GM19025 (cell line): ENCODE results near the gene MYO1G.

Experiments
- ATAC-seq: cut with Tn5 transposase; IDR thresholded peaks from one replicate; pipeline ENCODE4 v1.9.1; 2021; ENCODE audit warnings: mild to moderate bottlenecking, low read depth, moderate library complexity; ENCODE audit not compliant: unreplicated experiment

Gene MYO1G

GRCh38 chr7:44969049-44969700, 9.6 kb downstream of the MYO1G start:
- ATAC-seq, result no peak

- no peak for ATAC-seq
These were observed 11.0 kb downstream of the MYO1G start for GRCh38 chr7:44967571-44968446.

GRCh38 chr7:44966731-44967538, 11.9 kb downstream of the MYO1G start:
- no peak for ATAC-seq

GRCh38 chr7:44965937-44966730, 12.7 kb downstream of the MYO1G start:
- ATAC-seq, result no peak

- no peak for ATAC-seq
These were observed 13.3 kb downstream of the MYO1G start for GRCh38 chr7:44965441-44965903.

GRCh38 chr7:44964831-44965440, 13.9 kb downstream of the MYO1G start:
- ATAC-seq, result no peak

- no peak for ATAC-seq
These were observed 14.4 kb downstream of the MYO1G start for GRCh38 chr7:44964384-44964830.

GRCh38 chr7:44963364-44964290, 15.2 kb downstream of the MYO1G start:
- no peak for ATAC-seq

- ATAC-seq, result no peak
These were observed 16.1 kb downstream of the MYO1G start for GRCh38 chr7:44962483-44963251.

- ATAC-seq, result no peak
These were observed 16.9 kb downstream of the MYO1G start for GRCh38 chr7:44961844-44962482.

- no peak for ATAC-seq
These were observed 18.7 kb downstream of the MYO1G start for GRCh38 chr7:44960011-44960580.

- no peak for ATAC-seq
These were observed 19.3 kb downstream of the MYO1G start for GRCh38 chr7:44959433-44959951.

GRCh38 chr7:44958645-44959344, 20.0 kb downstream of the MYO1G start:
- no peak for ATAC-seq

GRCh38 chr7:44956157-44956766, 22.6 kb downstream of the MYO1G start:
- ATAC-seq, result no peak

GRCh38 chr7:44955733-44956132, 23.1 kb downstream of the MYO1G start:
- ATAC-seq, result no peak

- no peak for ATAC-seq
These were observed 25.7 kb downstream of the MYO1G start for GRCh38 chr7:44953156-44953555.
